ENCODE data around the gene RASD2. TPM values are rescaled to one million over a fixed set of nuclear protein-coding genes. Genes with fewer than 3 reads are reported as not detected.

RASD2 gene
- total and polyA plus RNA-seq, 2 experiments from 2014 or later = 0.61 to 1.1 TPM

DNA sequence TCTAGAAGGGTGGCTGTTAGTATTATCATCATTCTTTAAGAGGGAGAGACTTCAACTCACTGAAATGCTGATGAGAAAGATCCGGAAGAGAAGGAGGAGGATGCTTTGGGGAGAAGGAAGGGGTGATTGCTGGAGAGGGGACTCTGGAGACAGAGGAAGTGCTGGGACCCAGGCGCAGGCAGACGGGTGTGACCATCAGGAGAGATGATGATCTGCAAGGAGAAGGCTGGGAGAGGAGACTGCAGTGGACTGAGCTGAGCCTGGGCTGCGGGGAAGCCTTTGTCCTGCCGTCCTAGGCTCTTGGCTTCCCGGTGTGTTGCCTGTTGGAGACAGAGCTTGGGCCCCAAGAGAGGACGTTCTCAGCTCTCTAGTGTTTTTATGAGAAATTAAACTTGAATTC, 22.6 kb downstream of the RASD2 start:
- no peak overlapping the region for H3K27ac ChIP-seq
- H3K4me1 ChIP-seq (ENCODE audit: low read depth) = no peaks in the 10 kb centered on the region
- H3K9me3 ChIP-seq (ENCODE audit: low read depth) = no peaks in the 10 kb centered on the region
- DNase-seq (ENCODE audit: low read depth in 1 of 2, low spot score in 1 of 2) = no peak
- TF ChIP-seq, protein P1, sequence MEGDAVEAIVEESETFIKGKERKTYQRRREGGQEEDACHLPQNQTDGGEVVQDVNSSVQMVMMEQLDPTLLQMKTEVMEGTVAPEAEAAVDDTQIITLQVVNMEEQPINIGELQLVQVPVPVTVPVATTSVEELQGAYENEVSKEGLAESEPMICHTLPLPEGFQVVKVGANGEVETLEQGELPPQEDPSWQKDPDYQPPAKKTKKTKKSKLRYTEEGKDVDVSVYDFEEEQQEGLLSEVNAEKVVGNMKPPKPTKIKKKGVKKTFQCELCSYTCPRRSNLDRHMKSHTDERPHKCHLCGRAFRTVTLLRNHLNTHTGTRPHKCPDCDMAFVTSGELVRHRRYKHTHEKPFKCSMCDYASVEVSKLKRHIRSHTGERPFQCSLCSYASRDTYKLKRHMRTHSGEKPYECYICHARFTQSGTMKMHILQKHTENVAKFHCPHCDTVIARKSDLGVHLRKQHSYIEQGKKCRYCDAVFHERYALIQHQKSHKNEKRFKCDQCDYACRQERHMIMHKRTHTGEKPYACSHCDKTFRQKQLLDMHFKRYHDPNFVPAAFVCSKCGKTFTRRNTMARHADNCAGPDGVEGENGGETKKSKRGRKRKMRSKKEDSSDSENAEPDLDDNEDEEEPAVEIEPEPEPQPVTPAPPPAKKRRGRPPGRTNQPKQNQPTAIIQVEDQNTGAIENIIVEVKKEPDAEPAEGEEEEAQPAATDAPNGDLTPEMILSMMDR (IDR thresholded peaks at IDR 0.05; ENCODE audit: low read depth, low read length) = no peak
- H3K4me3 ChIP-seq = no peak overlapping the region
- no peaks in the 10 kb centered on the region for H3K36me3 ChIP-seq
- no peaks in the 10 kb centered on the region for H3K27me3 ChIP-seq

DNA sequence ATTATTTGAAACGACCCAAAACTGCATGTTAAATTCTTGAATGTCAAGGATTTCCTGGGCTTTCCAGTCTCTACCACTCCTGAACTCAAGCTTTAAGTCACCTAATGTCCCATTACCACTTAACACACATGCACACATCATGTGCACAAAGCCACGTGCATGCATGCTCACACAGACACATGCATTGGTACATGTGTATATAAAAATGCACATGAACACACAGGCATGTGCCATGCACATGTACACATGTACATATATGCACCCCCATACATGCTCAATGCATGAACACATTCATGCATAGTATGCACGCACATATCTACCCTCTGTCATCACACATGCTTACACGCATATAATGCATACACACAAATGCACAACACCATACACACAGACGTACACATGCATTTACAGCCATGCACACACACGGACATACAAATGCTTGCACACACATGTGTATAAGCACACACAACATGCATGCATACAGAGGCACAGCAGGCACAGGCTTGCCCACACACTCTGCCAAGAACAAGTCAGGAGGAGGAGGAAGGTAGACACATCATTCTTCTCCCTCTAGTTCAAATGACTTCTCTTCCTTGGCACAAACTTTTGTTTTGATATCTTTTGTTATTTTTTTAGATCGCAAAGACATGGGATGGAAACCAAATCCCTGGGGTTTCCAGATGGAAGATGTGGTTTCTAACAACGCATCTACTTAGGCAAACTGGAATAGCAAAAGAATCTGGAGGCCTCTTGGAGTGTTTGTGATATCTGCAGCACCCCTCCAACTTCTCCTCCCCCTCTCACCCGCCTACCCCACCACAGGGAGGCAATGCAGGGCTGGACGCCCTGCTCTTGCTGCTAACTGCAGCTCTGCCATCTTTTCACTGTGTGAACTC, 24.6 kb downstream of the RASD2 start:
- H3K27ac ChIP-seq = no peak overlapping the region
- H3K4me3 ChIP-seq = no peak overlapping the region
- peaks cover 7% of the 10 kb centered on the region for H3K4me1 ChIP-seq (ENCODE audit: low read depth)
- no peaks in the 10 kb centered on the region for H3K9me3 ChIP-seq (ENCODE audit: low read depth)
- H3K36me3 ChIP-seq = no peaks in the 10 kb centered on the region
- DNase-seq (ENCODE audit: low read depth in 1 of 2, low spot score in 1 of 2) = peak in 1 of 2 donors; percentile 42
- TF ChIP-seq, protein P1 (IDR thresholded peaks at IDR 0.05; ENCODE audit: low read depth, low read length) = no peak
- H3K27me3 ChIP-seq = no peaks in the 10 kb centered on the region

DNA sequence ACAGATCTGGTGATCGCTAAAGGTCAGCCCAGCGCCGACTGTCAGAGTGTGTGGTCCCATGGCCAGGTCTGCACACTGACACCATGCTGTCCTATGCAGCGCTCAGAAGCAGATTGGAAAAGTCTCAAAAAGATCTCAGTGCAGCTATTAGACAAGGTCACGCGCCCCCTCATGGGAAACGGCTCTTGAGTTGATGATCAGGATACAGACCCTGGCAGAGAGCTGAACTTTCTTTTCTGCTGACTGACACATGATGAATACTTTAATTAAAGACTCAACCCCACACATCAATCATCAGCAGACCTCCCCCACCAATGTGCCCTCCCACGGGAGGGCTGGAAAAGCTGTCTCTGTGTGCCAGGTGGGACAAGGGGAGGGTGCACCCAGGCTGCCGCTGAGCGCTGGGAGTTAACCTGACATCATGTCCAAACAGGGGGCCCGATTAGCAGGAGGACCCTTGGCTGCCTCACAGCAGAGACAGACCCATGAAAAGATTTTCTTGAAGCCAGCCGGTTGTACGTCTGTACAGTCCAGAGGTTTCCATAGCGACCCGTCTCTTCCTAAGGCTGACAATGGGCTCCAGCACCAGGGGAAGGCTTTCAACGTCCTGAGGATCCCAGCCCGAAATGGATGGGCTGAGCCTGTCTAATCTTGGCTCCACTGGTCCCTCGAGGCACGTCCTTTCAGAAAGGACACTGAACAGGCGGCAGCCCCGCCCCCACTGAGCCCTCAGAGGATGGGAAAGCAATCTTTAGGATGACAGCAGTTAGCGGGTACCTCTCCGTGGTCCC, 26.9 kb downstream of the RASD2 start:
- Histone ChIP-seq H3K4me1 (ENCODE audit: low read depth) (peaks cover 7% of the 10 kb centered on the region), H3K4me3 (no peak overlapping the region), H3K9me3 (ENCODE audit: low read depth) (no peaks in the 10 kb centered on the region), H3K27ac (no peak overlapping the region), H3K36me3 (no peaks in the 10 kb centered on the region), H3K27me3 (no peaks in the 10 kb centered on the region)
- TF ChIP-seq, protein P1 (IDR thresholded peaks at IDR 0.05; ENCODE audit: low read depth, low read length) = no peak
- DNase-seq (ENCODE audit: low read depth in 1 of 2, low spot score in 1 of 2) = peak in 1 of 2 donors; percentile 38

DNA sequence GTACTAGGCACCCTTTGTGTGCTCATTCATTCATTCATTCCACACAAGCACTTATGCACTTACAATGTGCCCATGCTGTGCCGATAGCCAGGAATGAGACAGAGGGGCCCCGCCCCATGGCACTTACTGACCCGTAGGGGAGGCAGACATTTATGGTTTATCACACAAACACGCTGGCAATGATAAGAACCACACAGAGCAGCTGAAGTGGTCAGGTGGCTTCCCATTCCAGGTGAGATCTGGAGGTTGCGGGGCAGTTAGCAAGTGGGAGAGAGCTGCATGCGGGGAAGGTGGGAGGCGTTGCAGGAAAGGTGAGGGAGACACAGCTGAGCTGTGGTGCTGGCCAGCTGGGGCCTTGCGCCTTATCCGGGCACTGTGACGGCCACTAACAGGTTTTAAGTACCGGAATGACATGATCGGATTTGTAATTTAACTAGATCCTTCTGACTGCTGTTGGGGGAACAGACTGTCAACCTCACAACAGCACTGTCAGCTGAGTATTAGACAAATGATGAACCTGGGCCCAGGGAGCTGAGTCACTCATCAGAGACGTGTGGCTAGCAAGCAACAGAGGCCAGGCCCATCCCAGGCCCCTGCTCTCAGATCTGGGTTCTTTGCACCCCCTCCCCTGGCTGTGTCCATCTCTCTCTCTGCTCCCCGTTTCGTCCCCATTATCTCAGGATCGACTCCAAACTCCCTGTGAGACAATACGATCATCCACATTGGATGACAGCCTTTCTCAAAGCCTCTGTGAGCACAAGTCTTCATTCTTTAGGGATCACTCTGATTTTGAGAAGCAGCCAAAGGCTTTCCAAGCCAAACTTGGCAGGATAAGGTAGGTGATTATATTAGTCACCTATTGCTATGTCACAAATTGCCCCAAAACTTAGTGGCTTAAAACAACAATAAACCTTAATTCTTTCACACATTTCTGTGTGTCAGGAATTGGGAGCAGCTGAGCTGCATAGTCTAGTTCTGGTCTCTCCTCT, 28.4 kb downstream of the RASD2 start:
- TF ChIP-seq, protein P1 (IDR thresholded peaks at IDR 0.05; ENCODE audit: low read depth, low read length) = no peak
- Histone ChIP-seq H3K9me3 (ENCODE audit: low read depth) (no peaks in the 10 kb centered on the region), H3K36me3 (no peaks in the 10 kb centered on the region), H3K4me3 (no peak overlapping the region), H3K27ac (no peak overlapping the region), H3K27me3 (no peaks in the 10 kb centered on the region), H3K4me1 (ENCODE audit: low read depth) (peaks cover 7% of the 10 kb centered on the region)
- DNase-seq (ENCODE audit: low read depth in 1 of 2, low spot score in 1 of 2) = no peak

DNA sequence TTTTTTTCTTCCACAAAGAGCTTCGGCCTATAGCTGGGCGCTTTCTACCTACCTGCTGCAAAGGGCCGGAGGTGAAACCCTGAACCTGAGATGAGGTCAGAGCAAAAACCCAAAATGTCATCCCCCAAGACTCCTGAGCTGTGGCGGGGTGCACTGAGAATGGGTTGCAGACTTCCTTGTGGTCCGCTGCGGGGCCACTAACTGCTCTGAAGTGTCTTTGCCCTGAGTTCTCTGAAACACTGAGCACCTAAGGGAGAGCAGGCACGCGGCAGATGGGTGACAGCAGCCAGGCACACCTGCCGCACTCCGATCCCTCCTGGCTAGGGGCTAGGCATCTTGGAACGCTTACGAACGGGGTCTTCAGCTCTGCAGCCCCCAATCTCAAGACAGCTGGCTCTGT, 29.3 kb downstream of the RASD2 start:
- no peaks in the 10 kb centered on the region for H3K36me3 ChIP-seq
- TF ChIP-seq, protein P1 (IDR thresholded peaks at IDR 0.05; ENCODE audit: low read depth, low read length) = no peak

More for the DNA sequence above, 29.3 kb downstream of the RASD2 start:
- H3K9me3 ChIP-seq (ENCODE audit: low read depth) = no peaks in the 10 kb centered on the region
- no peak for DNase-seq (ENCODE audit: low read depth in 1 of 2, low spot score in 1 of 2)
- H3K27me3 ChIP-seq = no peaks in the 10 kb centered on the region
- H3K4me1 ChIP-seq (ENCODE audit: low read depth) = peaks cover 7% of the 10 kb centered on the region
- no peak overlapping the region for H3K27ac ChIP-seq
- no peak overlapping the region for H3K4me3 ChIP-seq

All from cardiac muscle cell (in vitro differentiated cells and primary cell).